Peyer's patch (tissue), 4 donors: Measurements from ENCODE around the gene UBTF. TPM values are rescaled to one million over a fixed set of nuclear protein-coding genes. Genes with fewer than 3 reads are reported as not detected.
A peak's percentile ranks its signal among the peaks of the same experiment; 100 is the strongest.

Source experiments
- DNase-seq, 3 donors: peaks; one replicate each; pipeline ENCODE4 v3.0.0-alpha.2; 2017 to 2019
- H3K27ac ChIP-seq, 4 donors: fragments of 200-600 bp; sonication (generic); one replicate each; pipeline ENCODE4 v1.5.1; 2016 to 2019
- H3K27me3 ChIP-seq, 2 donors: fragments of 200-600 bp; sonication (generic); one replicate each; pipeline ENCODE4 v1.5.1; 2019
- H3K36me3 ChIP-seq, 3 donors: fragments of 200-600 bp; sonication (generic); one replicate each; pipeline ENCODE4 v1.5.1; 2016 to 2019
- H3K4me1 ChIP-seq, 4 donors: fragments of 200-600 bp; sonication (generic); one replicate each; pipeline ENCODE4 v1.5.1; 2016 to 2019
- H3K4me3 ChIP-seq, 4 donors: fragments of 200-600 bp; sonication (generic); 1 replicate in 3 of 4; 2 replicates in 1 of 4; pipeline ENCODE4 v1.5.1; 2016 to 2019; ENCODE audit warnings: mild to moderate bottlenecking in 1 of 4
- H3K9me3 ChIP-seq, 4 donors: fragments of 200-600 bp; sonication (generic); one replicate each; pipeline ENCODE4 v1.5.1; 2016 to 2019; ENCODE audit warnings: mild to moderate bottlenecking in 1 of 4
- CTCF ChIP-seq, 6 experiments: fragments of 450-650 bp in 4 of 6; fragments of 200-600 bp in 2 of 6; sonication (generic) in 1 of 6; IDR thresholded peaks; one replicate each; pipeline ENCODE4 v1.5.1; 2017 to 2019; ENCODE audit warnings: antibody characterized with exemption in 6 of 6, mild to moderate bottlenecking in 3 of 6, moderate library complexity in 1 of 6
- POLR2A ChIP-seq, 2 donors: fragments of 450-650 bp; IDR thresholded peaks; one replicate each; pipeline ENCODE4 v1.5.1; 2017; ENCODE audit warnings: antibody characterized with exemption in 2 of 2, mild to moderate bottlenecking in 2 of 2, moderate library complexity in 2 of 2
- total RNA-seq, 4 donors: library from RNA; depleted of rRNA; stranded (reverse); fragments of >200 nt; gene quantifications; one replicate each; pipeline ENCODE4 v1.1.0, GENCODE V29; 2016

Gene UBTF
- total RNA-seq, 4 donors from 2014 or later, result 58.4 to 167 (median 77.7) TPM

- no peaks in the 10 kb centered on the region for H3K27me3 ChIP-seq
- H3K9me3 ChIP-seq, result no peaks in the 10 kb centered on the region
- DNase-seq, result peak; percentile 100
Measured at GRCh38 chr17:44199553-44200477, 19.7 kb downstream of the UBTF start, which contains the start of gene ATXN7L3. TSS of gene ATXN7L3 (minus strand) at chr17:44199884. CDS start at chr17:44198070, 1,814 bp downstream.

GRCh38 chr17:44198721-44199552, 20.5 kb downstream of the UBTF start:
- peak; percentile 60 to 87 (median 79) for DNase-seq
- Histone ChIP-seq H3K36me3 (peaks cover 0 to 34% (median 0%) of the 10 kb centered on the region in 3 donors), H3K27ac (peak overlapping the region; percentile 99 to 100 (median 99)), H3K4me3 (peak overlapping the region; percentile 87 to 98 (median 96)), H3K27me3 (no peaks in the 10 kb centered on the region), H3K9me3 (no peaks in the 10 kb centered on the region), H3K4me1 (peaks cover 0 to 33% (median 6%) of the 10 kb centered on the region in 4 donors)
- TF ChIP-seq CTCF (IDR thresholded peaks at IDR 0.05) (no peak), POLR2A (IDR thresholded peaks at IDR 0.05) (peak in 1 of 2 donors; percentile 48)

More at GRCh38 chr17:44199553-44200477, 19.7 kb downstream of the UBTF start, which contains the start of gene ATXN7L3:
- peak within 1 kb of the TSS; percentile 99 to 100 (median 99) for H3K27ac ChIP-seq
- H3K4me3 ChIP-seq, result peak within 1 kb of the TSS; percentile 87 to 98 (median 96)
- peaks cover 0 to 25% (median 0%) of the 10 kb centered on the region in 3 donors for H3K36me3 ChIP-seq
- TF ChIP-seq CTCF (IDR thresholded peaks at IDR 0.05), result no peak
- TF ChIP-seq POLR2A (IDR thresholded peaks at IDR 0.05), result peak in 1 of 2 donors; percentile 47
- peaks cover 0 to 40% (median 6%) of the 10 kb centered on the region in 4 donors for H3K4me1 ChIP-seq

GRCh38 chr17:44197980-44198720, 21.3 kb downstream of the UBTF start:
- Histone ChIP-seq H3K27me3 (no peaks in the 10 kb centered on the region), H3K27ac (peak overlapping the region; percentile 99 to 100 (median 99)), H3K9me3 (no peaks in the 10 kb centered on the region), H3K36me3 (peaks cover 0 to 42% (median 0%) of the 10 kb centered on the region in 3 donors), H3K4me1 (peaks cover 0 to 30% (median 6%) of the 10 kb centered on the region in 4 donors), H3K4me3 (peak overlapping the region; percentile 87 to 98 (median 96))
- TF ChIP-seq POLR2A (IDR thresholded peaks at IDR 0.05), result no peak
- no peak for TF ChIP-seq CTCF (IDR thresholded peaks at IDR 0.05)
- peak in 2 of 3 donors; percentile 54 to 66 for DNase-seq

GRCh38 chr17:44197107-44197506, 22.4 kb downstream of the UBTF start:
- H3K36me3 ChIP-seq, result peaks cover 0 to 50% (median 0%) of the 10 kb centered on the region in 3 donors
- H3K27me3 ChIP-seq, result no peaks in the 10 kb centered on the region
- DNase-seq, result no peak
- H3K9me3 ChIP-seq, result no peaks in the 10 kb centered on the region
- H3K27ac ChIP-seq, result peak overlapping the region in 1 of 4 donors; percentile 100
- no peak for TF ChIP-seq CTCF (IDR thresholded peaks at IDR 0.05)
- TF ChIP-seq POLR2A (IDR thresholded peaks at IDR 0.05), result no peak
- H3K4me3 ChIP-seq, result no peak overlapping the region
- H3K4me1 ChIP-seq, result peaks cover 0 to 33% (median 6%) of the 10 kb centered on the region in 4 donors
